GM12873 (cell line): Measurements from ENCODE around the gene CHORDC1.

Source experiments
- TF ChIP-seq, protein P1 (sequence below): IDR thresholded peaks from 2 replicates; pipeline ENCODE4 v1.5.1; 2012; ENCODE audit warnings: low read depth, mild to moderate bottlenecking, moderate library complexity, low read length, control low read depth; ENCODE audit not compliant: insufficient read depth; ENCODE audit errors: missing control alignments

The CHORDC1 gene

DNA sequence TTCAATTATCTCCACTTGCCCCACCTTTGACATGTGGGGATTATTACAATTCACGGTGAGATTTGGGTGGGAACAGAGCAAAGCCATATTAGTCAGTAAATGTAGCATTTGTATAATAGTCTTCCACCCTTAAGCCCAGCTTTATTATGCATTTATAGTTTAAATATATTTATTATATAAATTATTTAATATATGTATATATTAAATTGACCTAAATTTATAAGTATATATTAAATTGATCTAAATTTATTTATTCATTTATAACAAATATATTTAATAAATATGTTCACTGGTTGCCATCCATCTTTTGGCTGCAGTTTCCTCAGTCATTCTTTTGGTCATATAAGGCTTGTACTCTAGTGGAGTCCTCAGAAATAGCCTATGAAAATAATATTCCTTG, 23.6 kb upstream of the CHORDC1 start:
- TF ChIP-seq, protein P1, sequence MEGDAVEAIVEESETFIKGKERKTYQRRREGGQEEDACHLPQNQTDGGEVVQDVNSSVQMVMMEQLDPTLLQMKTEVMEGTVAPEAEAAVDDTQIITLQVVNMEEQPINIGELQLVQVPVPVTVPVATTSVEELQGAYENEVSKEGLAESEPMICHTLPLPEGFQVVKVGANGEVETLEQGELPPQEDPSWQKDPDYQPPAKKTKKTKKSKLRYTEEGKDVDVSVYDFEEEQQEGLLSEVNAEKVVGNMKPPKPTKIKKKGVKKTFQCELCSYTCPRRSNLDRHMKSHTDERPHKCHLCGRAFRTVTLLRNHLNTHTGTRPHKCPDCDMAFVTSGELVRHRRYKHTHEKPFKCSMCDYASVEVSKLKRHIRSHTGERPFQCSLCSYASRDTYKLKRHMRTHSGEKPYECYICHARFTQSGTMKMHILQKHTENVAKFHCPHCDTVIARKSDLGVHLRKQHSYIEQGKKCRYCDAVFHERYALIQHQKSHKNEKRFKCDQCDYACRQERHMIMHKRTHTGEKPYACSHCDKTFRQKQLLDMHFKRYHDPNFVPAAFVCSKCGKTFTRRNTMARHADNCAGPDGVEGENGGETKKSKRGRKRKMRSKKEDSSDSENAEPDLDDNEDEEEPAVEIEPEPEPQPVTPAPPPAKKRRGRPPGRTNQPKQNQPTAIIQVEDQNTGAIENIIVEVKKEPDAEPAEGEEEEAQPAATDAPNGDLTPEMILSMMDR: no peak

DNA sequence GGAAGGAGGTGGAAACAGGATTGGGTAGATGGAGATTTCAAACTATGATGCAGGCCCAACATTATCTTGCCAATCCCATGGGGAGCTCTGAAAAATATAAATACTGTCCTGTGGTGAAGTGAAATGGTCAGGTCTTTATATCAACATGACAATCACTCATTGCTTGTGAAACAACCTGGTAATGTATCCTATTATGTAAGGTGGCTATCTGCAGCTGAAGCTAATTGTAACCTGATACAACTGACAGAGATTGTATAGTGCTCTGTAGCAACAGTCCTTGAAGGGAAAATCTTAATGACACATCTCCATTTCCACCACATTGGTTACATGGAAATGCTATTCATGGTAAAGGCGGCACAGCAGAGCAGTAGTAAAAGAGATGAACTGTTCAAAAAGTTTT, 20.7 kb upstream of the CHORDC1 start:
- TF ChIP-seq, protein P1: no peak

DNA sequence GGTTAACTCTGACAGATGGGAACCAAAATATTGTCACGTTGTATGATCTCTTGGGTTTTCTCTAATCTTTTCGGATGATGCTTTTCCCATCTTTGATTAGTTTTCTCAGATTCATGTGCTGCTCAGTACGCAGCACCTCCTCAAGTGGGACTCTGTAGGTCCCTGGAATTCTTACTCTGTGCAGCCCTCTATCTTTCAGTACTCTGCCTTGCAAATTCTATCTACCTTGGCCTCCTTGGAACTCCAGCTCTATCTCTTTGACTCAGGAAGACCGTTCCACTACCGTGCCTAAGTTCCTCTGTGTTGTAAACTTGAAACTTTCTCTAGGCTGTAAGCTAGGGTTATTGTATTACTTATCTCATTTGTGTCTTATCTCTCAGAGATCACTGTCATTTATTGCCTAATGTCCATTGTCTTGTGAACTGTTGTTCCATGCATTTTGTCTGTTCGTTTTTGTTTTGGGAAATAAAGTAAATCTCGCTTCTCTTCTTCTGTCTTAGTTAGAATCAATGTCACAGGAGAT, 20.1 kb upstream of the CHORDC1 start:
- TF ChIP-seq, protein P1: no peak

DNA sequence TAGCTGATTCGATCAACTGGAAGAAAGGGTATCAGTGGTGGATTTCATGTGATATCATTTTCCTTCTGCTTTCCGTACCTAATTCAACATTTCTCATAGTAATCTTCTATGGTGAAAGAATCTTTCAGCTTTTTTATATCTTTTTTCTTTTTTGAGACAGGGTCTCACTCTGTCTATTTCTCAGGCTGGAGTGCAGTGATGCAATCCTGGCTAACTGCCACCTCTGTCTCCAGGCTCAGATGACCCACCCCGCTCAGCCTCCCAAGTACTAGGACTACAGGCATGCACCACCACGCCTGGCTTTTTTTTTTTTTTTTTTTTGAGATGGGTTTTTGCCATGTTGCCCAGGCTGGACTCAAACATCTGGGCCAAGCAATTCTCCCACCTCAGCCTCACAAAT, 18.6 kb upstream of the CHORDC1 start:
- TF ChIP-seq, protein P1: no peak

DNA sequence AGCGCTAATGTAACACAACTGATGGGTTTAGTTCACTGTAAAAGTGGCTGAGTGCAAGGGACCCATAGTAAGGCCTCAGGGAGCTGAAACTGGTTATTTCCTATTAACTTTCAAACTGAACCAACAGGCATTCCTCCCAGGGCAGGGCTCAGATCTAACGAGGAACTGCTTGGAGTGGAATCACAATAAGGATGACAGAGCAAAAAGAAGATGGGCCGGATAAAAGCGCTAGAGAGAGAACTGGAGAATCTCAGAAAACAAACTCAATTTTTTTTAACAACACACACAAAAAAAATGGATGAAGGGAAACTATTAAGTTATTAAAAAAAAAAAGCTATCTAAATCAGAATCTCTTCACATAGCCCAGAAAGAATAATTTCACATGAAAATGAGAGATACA, 14.2 kb upstream of the CHORDC1 start:
- TF ChIP-seq, protein P1: no peak

DNA sequence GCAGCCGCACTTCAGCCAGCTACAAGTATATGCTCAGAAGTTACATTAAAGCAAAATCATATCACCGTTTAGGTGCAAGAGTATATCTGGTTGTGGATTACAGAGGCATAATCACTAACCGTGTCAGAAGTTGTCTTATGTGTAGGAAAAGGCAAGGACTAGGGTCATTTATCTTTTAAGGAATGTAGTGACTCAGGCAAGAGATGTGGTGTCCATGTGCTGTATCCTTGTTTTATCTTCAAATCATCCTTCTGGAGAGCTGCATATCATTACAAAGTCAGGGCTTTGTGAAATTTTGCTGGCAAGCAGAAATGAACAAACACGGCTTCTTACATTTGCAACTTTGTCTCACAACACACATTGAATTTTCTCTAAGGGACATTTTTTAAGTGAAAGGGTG, 12.7 kb upstream of the CHORDC1 start:
- TF ChIP-seq, protein P1: no peak

DNA sequence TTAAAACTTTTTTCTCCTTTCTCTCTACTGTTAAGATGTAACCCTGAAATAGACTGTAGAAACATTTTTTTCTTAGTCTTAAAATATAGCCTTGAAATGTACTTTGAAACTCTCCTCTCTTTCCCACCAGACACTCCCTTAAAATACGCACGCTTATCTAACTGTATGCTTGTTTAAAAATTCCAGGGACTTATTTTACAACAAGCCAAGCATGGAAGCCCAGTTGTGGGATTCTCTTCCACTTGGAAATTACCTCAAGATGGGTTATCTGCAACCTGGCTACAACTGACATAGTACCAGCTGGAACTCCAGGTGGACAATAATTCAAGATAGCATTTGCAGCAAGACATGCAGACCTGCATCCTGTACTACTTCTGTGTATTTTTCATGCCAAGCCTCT, 12.1 kb upstream of the CHORDC1 start:
- TF ChIP-seq, protein P1: no peak
